NCI-H226 (cell line): ENCODE results near the gene NEUROG1.

Source experiments
- DNase-seq: peaks from one replicate; pipeline ENCODE4 v3.0.0-alpha.2; 2015

The NEUROG1 gene

DNA sequence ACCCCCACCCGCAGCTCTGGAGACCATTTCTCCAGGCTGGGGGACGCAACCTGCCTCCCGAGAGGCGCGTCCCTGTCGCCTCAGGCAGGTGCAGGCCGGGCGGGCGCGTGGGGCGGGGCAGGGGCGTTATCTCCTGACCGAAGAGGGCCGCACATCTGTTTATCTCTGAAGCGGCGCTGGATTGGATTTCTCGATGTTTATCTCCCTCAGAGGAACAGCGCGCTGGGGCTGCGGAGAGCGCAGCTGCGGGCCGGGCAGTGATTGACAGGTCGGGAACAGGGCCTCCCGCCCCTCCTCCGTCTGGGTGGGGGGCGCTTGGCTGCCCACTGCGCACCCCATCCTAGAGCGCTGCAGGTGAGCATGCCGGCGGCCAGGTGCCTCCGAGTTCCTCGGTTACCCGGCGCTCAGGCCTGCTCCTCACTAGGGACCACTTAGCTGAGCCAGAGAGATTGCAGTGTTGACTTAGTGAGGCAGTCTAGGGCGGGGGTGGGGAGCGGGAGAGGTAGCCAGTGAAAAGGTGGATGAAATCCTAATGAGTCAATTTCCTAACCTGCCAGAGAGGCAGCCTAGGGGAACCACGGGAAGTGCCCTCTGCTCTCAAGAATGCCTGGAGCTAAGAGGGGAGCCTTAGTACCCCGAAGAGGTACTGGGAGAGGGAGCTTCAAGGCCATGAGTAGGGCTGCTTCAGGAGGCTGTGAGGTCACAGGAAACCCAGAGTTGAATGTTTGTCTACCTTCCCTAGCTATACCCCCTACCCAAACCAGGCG is 44.0 kb downstream of the NEUROG1 start:
- peak; percentile 37 for DNase-seq

DNA sequence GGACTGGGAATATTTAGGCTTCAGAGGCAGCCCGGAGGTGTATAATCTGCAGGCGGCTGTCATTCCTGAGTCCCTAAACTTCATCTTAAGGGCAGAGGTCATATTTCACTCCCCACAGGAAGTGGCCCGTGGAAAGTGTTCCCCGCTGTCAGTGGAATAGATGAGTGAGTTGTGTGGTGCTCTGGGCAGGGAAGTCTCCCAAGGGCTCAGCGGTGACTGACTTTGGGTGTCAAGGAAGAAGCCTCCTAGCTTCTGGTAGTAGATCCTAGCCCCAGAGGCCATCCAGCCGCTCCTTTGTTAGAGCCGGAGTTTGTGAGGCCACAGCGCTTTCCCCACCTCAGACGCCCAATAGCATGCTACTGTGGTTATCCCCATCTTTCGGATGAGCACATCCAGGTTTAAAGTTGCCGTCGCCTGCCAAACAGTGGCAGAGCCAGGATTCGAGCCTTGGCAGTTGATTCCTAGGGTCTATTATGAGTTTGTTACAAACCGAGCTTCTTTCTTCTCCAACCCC is 44.7 kb downstream of the NEUROG1 start:
- DNase-seq, result no peak

DNA sequence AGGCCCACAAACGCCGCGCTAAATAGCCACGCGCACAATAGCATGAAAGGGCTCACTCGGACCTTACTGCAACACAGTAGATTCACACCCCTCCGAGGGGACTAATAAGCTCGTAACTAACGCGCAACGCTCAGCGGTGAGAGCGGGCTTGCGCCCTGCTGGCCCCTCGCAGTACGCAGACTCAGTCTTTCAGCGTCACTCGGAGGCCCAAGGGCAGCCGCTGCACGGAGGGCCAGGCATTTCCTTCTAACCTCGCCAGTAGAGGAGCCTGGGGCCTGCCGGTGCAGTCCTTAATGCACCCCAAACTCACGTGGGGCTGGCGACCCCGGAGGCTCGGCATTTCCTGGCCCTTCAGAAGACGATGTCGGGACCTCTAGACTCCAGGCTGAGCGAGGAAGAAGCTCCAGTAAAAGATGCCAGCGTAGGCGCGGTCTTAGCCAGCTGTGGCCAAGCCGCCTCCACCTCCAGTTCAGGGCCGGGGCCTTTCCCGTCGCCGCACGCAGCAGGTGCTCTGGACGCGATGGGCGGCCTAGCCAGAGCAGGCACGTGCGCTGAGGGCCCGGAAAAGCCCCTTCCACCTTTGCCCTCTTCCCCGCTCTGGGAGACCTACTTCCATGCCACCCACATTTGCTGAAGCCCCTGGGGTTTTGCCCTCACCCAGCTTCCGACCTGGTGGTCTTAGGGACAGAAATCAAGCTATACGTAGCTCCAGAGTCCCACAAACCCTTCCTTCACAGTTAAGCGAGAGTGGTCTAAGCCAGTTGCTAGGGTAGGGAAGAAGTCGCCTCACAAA is 45.3 kb downstream of the NEUROG1 start:
- DNase-seq, result no peak

DNA sequence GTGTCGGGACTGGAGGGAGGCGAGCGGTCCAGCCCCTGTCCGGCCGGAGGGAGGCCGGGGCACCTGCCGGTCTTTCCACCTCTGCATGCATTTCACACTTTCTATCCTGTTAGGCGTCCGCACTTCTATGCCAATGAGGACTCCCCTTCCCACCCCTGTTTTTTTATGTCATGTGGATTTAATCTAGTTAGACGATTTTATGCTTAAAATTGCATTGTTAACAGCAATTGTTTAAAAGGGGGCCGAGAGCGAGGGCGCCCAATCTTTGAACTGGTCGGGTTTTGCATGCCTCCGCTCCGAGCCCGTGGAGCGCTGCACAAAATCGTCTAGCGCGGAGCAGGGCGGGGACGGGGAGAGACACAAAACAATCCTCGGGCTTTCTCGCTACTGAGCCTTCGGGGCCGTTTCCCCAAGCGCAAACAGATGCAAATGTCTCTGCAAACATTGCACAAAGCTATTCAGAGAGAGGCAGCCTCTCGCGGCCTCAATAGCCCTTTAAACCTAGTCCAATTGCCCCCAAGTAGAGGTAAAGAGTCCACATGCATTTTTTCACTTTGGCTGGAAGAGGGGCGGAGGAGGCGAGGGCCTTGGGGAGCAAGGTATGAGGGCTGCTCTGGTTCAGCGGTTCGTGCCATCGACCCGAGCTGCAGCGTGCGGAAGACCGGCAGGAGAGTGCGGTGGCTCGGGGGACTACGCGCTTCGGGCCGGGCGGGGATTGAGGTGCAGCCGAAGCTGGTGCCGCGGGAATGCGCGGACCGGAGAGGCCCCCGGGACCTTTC is 46.1 kb downstream of the NEUROG1 start:
- no peak for DNase-seq

DNA sequence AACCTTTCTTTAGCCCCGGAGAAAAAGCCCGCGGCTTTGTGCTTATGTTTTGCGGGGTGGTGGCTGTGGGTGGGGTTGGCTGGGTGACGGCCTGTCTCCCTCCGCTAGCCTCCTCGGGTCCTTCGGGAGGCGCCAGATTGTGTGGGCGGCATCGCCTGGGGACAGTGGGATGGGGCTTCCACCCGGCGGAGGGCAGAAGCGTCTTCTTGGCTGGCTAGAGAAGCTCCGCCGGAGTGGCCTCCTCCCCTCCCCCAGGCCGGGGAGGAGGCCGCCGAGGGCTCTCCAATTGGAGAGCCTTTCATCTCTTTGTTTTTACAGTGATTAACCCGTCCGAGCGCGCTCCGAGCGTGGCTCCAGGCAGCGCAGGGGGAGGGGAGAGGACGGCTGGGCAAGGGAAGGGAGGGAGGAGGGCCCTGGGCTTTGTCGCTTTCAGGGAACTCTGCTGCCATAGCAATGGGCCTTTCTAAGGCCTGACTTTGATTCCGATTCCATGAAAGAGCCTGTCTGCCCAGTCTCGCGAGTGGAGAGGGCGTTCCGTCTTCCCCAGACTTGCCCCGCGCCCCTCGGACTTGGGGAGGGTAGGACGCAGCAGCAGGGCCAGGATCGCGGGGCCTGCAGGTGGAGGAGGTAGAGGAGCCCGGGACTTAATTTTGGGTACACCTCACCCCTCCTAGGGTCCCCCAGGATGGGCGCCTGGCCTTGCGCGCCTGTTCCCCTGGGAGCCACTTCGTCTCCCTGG is 46.9 kb downstream of the NEUROG1 start:
- peak; percentile 64 for DNase-seq

DNA sequence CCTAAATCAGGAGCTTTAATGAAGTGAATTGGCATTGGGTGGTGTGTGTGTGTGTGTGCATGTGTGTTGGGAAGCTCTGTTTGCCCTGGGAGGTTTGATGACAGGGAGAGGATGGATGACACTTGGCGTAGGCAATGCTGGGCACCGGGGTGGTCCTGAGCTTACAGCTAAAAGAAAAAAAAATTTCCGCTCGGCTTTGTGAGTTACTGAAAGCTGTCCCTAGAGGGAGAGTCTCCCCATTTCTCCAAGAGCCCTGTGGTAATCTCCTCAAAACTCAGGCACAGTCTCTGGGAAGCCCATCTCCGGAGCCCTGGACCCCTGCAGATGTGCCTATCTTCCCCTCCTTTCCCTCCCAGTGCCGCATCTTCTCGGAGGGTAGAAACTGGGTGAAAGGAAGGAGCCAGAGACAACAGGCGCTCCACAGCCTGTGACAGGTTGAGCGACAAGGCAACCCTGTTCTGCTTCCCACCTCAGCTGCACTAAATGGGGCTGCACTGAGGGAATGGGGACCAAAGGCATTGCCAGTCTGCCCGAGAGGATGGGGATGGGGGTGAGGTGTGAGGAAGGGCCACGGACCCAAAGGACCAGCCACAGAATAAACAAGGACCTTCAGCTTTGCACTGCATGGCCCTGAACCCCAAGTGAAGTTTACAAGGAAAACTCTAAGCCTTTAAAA is 47.8 kb downstream of the NEUROG1 start:
- DNase-seq, result no peak

DNA sequence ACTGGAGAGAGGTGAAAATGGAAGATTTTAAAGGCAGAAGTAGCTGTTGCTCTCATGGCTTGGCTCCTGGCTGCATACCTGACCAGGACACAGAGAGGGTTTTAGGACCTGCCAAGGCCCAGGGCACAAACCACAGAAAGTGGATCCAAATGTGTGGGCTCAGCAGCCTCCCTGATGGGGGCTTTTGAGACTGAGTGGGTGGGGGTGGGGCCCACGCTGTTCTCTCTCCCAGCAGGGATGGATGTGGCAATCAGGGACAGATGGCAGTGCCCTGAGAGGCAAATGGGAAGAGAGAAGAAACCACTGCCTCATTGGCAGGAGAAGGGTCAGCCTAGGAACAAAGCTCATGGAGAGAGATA is 48.7 kb downstream of the NEUROG1 start:
- no peak for DNase-seq

DNA sequence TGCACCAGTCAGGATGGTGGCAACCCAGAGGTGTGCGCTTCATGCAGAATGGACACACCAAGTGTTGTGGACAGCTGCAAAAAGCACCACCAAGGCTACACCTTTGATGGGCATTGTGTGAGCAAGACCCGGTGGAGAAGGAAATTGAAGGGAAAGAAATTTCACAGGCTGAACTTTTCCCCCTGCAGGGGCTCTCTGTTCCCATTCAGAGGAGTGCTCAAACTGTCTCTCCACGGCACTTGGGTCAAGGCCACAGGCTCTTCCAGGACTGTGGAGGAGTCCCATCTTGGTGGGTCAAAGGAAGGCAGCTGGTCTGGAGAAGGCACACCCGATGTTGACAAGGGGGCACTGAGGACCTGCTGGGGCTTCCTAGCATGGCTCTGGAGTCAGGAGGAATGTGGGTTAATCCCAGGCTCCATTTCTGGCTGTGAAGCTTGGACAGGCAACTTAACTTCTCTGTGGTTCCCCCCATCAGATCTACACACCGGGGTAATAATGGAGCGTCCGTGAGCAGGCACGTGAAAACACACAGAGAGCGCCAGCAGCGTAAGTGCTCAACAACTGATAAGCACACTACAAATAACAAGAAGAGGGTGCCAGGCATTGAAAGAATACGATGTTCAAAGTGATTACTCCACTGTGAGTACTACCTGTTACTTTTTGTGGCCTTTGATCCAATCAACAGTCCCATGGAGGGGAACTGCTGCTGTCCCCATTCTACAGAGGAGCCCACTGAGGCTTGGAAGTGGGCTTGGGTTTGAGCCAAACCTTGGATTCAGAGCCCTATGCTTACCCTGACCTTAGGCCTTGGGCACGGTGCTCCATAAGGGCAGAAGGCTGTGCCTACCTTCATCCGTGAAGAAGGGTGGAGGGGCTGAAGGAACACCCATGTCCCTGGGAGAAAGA is 49.4 kb downstream of the NEUROG1 start:
- no peak for DNase-seq

DNA sequence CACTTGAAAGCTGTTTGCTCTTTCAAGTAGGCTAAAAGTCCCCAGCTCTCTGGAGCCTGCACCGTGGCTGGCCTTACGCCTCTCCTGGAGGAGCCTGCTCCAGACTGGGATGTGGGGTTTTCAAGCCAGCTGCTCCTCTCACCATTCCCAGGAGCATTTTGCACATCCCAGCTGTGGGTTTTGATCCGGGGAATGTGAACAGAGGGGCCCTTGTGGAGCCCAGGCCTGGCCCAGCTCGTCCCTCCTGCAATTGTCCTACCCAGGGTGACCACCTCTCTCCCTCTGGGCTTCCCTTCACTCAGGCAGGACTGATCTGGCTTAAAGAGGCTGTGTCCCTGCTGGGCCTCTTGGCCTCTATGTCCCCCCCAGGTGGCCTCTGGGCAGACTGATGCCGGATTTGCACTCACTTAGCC is 51.1 kb downstream of the NEUROG1 start:
- DNase-seq, result no peak
